GM19324 (cell line): ENCODE data around the gene METAP1.
"Not testable (repeated sequence)": the region's sequence is repeated elsewhere in the genome, so short reads cannot be mapped to it uniquely, and the experiment has no call there.

Experiments used
- ATAC-seq: cut with Tn5 transposase; IDR thresholded peaks from one replicate; pipeline ENCODE4 v1.9.1; 2021; ENCODE audit warnings: mild to moderate bottlenecking, moderate library complexity; ENCODE audit not compliant: unreplicated experiment, low FRiP score

Gene METAP1

DNA sequence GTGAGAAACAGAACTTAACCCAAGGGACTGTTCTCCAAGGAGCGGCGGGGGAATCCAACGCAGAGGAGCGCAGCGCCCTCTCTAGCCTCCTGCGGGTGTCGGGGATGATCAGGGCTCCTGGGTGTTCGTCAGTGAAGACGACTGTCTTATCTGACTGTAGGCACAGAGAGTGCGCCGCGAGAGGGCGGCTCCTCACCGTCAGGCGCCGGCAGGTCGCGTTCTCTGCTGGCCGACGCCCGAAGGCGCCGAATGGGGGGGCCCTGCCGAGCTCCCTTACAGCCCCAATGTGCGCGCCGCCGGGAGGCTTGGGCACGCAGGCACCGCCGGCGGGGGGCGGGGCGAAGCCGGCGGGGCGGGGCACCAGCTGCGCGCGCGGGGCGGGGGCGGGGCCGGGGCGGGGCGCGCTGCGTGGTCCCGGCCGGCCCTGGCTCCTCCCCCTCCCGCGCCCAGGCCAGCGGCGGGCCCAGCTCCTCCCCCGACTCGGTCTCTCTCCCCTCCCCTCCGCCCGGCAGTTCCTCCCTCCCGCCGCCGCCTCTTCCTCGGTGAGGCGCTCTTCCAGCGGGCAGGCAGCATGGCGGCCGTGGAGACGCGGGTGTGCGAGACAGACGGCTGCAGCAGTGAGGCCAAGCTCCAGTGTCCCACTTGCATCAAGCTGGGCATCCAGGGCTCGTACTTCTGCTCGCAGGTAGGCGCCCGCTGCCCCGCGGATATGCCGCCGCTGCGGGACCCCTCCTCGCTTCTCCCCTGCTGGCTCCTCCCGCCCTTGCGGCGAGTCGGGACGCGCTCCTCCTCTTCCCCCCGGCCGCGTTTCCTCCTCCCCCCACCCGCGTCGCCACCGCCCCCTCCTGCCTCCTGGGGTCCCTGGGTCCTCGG, at the start of gene METAP1:
METAP1 (plus strand) TSS at position 539 of the 873 bp plus-strand sequence; CDS start at position 572, 33 bp downstream.
- ATAC-seq, result peak; percentile 97

DNA sequence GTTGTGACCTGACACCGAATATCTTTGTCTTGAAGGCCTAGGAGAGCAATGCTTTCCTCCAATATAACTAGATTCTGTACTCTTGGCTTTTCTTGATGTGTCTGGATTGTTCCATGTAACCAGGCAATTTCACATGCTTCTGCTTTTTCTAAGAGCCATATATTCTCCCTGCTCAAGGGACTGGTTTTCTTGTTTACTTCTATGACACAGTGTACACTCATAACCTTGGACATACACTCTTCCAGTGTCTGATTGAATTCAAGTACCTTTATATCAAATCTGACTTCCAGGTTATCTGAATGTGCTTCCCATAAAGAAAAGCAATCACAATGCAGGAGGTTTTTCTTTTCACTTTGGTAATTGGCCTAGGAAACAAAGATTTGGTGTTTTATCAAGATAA, 49.2 kb upstream of the METAP1 start:
- no peak for ATAC-seq

DNA sequence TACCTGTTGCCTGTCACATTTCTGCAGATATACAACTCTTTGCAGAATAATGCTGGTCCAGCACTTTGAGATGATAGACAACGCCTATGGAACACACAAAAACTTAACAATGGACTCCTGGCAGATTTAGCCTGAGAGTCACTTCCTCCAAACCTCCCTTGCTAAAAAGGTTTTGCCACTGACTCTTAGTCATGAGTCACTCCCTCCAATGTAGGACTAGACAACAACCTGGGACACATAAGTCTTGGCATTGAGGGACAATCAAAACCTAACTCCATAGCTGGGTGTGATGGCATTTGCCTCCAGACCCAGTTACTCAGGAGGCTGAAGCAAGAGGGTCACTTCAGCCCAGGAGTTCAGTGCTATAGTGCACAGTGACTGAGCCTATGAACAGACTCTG, 44.6 kb upstream of the METAP1 start:
- ATAC-seq, result no peak

GRCh38 chr4:98951710-98952109, 43.8 kb upstream of the METAP1 start:
- ATAC-seq, result no peak

GRCh38 chr4:98955229-98955628, 40.3 kb upstream of the METAP1 start:
- no peak for ATAC-seq

GRCh38 chr4:98958065-98958464, 37.5 kb upstream of the METAP1 start:
- ATAC-seq, result no peak

DNA sequence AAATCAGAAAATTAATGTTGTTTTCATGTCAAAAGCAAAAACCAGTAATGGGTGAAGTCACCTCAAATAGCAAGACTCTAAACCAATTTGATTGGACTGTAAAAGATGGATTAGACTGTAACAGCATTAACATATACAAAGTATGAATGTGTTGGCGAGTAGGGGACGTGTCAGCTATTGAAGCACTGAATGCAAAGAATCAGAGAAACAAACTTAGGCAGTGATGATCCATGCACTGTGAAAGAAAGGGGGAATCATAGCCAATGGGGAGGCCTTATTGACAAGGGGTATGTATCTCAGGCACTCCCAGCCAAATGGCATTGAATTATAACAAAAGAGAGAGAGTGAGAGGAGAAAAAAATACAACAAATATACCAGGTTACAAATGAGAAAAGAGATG, 36.1 kb upstream of the METAP1 start:
- no peak for ATAC-seq

DNA sequence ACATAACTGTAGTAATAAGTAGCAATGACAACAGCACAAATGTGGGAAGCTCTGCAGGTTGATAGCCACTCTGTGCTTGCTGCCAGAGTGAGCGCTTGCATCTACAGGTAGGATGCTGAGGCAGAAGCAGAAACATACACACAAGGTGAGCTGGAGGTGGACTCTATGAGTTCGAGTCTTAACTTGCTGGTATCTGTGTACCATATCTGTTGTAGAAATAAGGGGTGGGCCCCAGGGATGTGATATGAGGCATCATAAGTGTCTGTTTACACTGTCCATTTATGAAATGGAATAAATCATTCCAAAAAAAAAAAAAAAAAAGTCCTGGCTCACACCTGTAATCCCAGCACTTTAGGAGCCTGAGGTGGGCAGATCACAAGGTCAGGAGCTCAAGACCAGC, 33.8 kb upstream of the METAP1 start:
- no peak for ATAC-seq

DNA sequence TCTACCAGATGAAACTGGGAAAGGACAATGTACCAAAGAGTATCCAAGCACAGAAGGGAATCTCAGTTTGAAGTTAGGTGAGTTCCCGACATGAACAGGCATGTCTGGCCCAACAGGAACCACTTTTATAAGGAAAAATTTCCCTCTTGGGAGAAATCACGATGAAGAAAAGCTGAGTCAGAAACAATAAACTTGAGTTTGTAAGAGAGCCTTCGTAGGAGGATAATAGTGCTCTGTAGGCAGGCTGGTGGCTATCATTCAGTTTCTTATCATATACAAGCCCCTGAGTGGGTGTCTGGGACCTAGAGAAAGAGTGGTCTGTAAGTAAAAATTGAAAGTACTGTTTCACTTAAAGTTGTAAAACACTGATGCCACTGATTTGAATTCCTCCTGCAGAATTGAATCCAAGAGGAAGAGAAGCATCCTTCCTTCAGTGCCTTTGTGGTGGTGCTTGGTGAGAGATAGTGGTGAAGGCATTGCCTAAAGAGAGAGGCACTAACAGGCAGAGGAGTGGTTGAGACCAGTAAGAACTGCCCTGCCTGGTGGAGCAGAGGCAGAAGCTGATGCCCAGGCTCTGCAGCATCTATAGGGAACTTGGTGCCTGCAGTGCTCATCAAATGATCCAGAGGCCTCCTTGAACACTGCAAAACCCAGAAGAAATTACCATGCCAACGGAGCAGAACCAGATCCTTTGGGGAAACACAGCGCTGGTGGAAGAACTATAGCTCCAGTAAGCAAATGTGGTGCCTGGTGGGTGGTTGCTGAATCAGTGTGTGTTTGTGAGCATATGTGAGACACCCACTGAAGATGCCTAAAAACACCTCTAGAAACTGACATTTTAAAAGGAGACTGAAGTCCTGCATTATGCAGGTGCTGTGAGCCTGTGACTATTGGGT, 31.7 kb upstream of the METAP1 start:
- no peak for ATAC-seq

GRCh38 chr4:98966926-98967325, 28.6 kb upstream of the METAP1 start:
- no peak for ATAC-seq

DNA sequence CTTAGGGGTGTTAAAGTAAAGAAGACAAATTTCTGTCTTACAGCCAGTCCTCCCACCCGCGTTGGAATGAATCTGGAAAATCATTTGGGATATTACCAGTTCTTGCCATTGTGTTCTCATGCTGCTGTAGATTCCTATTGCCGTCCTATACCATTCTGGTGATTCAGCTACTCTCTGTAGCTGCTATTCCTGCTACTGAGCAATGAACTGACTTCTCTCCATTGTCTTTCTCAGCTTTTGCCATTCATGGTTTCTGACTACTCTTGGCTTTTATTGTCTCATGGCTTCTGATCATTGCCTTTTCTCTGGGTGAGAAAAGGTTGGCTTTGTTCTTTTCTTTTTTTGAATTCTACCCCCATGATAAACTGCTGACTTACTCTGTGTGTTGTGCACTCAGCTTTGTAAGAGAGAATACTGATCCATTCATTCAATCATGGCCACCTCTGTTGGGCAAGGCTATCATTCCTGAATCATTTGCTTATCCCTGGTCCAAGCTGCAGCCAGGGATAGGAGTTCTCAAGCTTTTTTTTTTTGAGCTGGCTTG, 27.7 kb upstream of the METAP1 start:
- no peak for ATAC-seq

DNA sequence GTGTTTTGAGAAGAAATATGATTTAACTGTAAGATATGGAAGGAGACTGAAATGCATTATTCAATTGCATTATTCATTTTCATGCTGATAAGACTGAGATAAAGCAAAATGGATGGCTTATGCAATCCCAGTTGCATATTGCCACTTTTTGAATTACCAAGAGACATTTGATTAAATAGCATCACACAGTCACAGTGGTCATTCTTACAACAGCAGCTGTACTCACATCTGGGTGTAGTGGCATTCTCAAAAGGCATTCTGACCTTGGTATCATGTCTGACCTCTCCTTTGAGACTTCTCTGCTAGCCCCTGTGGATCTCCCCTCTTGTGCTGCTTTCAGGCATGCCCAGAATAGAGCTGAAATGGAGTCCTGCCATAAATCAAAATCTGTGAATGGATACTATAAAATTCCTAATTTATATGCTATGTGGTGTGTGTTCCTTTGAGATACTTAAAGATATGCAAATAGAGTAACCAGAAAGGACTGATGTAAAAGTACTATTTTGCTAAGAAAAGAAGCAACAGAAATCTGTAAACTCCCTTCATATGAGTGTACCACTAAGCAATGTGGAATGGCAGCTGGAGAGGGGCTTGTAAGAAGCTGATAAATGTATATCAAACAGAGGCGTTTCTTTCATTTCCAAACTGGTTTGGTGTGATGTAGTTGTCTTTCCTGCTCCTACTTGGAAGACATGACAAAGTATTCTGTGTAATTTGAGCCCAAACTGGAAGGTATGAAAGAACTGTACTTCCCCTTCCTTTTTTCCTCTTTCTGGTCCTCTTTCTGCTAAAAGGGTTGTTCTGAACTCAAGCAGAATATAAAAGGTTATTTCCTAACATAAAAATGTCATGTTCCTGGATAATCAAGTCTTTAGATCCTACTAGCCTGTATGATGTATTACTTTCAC, 25.4 kb upstream of the METAP1 start:
- ATAC-seq, result no peak

DNA sequence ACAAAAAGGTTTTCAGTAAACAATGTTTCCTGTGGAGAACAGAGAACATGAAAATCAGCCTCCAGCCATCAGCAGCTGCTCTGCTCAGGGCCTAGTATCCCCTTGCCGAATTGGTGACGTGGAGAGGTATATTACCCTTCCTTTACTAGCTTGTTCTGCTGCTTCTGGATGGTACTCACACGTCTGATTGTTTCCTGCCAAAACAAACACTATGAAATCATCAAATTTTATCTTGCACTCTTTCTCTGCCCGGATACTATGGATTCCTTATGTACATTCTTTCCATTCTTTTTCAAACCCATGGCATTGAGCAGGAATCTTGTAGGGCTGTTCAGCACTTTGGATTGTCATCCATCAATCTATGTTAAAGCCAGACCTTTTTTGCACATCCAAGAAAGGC, 18.8 kb upstream of the METAP1 start:
- no peak for ATAC-seq

DNA sequence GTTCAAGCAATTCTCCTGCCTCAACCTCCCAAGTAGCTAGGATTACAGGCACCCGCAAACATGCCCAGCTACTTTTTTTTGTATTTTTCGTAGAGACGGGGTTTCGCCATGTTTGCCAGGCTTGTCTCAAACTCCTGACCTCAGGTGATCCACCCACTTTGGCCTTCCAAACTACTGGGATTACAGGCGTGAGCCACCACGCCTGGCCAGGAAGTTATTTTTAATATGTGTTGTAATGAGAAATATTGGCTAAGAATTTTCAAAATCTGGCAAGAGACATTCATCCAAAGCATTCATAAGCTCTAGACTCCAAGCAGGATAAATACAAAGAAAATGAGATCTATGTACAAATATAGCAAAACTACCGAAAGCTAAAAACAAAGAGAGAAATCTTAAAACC, 18.0 kb upstream of the METAP1 start:
- ATAC-seq, result no peak

- ATAC-seq, result no peak
Observed at GRCh38 chr4:98987720-98988119, 7.8 kb upstream of the METAP1 start.

DNA sequence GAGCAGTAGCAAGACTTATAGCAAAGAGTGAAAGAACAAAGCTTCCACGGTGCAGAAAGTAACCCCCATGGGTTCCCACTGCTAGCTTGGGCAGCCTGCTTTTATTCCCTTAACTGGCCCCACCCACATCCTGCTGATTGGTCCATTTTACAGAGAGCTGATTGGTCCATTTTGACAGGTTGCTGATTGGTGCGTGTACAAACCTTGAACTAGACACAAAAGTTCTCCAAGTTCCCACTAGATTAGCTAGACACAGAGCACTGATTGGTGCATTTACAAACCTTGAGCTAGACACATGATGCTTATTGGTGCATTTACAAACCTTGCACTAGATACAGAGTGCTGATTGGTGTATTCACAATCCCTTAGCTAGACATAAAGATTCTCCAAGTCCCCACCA, 2.7 kb upstream of the METAP1 start:
- ATAC-seq, result not testable (repeated sequence)

DNA sequence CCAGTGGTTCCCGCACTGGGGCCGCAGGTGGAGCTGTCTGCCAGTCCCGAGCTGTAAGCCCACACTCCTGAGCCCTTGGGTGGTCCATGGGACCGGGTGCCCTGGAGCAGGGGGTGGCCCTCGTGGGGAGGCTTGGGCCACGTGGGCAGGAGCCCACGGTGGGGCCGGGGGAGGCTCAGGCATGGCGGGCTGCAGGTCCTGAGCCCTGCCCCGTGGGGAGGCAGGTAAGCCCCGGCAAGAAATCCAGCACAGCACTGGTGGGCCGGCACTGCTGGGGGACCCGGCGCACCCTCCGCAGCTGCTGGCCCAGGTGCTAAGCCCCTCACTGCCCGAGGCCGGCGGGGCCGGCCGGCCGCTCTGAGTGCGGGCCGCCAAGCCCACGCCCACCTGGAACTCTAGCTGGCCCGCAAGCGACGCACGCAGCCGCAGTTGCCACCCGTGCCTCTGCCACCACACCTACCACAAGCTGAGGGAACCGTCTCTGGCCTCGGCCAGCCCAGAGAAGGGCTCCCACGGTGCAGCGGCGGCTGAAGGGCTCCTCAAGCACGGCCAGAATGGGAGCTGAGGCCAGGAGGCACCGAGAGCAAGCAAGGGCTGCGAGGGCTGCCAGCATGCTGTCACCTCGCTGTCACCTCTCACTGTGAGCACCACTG, 2.0 kb upstream of the METAP1 start:
- no peak for ATAC-seq

DNA sequence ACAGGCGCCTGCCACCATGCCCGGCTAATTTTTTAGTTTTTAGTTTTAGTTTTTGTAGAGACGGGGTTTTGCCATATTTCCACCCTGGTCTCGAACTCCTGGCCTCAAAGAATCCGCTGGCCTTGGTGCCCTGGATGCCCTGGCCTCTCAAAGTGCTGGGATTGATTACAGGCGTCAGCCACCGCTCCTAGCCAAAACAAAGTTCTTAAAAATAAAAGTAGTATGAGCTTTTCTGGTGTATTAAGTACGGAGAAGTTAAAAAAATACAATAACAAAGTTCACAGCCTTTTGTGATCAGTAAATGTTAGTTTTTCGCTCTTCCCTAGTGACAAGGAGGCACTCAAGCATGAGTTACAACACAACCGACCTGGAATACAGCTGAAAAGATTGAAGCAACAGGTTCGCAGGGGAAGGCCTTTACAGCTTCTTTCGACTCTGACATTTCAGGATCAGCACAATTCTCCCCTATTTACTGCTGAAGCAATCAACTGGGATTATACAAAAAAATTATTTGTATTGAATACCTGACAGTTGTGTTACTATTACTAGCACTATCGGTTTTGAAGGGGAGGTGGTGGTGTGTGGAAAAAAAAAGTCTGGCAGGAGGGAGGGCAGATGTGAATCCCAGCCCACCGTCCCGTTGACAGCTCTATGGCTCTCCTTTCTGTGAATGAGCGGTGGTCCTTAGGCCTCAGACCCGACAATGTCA, 893 bp upstream of the METAP1 start:
- ATAC-seq, result no peak
